ENCODE measurements around the gene SMARCC2.

The SMARCC2 gene

DNA sequence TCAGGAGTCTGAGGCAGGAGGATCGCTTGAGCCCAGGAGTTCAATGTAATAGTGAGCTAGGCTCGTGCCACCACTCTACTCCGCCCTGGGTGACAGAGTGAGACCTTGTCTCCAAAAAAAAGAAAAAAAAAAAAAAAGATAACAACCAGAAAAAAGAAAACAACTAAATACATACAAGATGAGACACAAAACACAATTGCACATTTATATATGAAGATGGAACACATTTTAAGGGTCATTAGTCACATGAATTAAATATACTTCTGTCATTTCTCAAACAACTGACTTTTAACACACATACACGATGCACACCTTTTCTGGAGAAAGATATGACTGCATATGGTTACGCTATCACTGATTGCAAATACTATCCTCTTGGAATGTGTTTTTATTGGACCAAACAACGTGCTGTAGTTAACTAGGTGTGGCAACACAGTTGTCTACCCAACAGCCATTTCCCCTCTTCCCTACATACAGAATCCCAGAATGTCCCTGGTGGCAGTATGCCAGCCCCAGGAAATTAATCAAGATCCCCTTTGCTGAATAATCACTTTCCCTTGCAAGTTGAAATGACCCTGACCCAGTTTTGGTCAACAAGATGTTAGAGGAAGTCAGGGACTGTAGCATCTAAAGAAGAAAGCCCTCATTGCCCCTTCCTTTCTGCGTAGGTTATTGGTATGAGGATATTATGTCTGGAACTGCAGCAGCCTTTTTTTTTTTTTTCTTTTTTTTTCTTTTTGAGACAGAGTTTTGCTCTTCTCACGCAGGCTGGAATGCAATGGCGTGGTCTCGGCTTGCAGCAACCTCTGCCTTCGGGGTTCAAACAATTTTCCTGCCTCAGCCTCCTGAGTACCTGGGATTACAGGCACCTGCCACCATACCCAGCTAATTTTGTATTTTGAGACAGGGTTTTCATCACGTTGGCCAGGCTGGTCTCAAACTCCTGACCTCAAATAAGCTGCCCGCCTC, 42.5 kb downstream of the SMARCC2 start:
- DNase-seq = no peak

DNA sequence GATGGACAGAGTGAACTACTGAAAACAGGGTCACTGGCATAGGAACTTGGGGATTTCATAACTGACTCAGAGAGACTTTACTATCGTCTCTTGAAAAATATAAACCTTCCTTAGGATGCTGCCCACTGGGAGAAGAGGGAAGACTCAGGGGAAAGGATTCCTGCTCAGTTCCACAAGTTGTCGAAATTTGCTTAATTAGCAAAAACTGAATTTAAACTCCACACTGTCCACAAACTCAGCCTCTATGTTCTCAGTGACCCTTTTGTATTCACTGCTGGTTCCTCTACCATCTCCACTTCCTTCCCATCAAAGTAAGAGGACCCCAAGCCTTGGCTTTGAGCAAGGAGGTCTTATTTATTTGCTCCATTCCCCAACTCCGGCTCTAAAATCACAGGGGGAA, 44.1 kb downstream of the SMARCC2 start:
- no peak for DNase-seq

GRCh38 chr12:56143870-56144269, 45.4 kb downstream of the SMARCC2 start:
- no peak for DNase-seq

DNA sequence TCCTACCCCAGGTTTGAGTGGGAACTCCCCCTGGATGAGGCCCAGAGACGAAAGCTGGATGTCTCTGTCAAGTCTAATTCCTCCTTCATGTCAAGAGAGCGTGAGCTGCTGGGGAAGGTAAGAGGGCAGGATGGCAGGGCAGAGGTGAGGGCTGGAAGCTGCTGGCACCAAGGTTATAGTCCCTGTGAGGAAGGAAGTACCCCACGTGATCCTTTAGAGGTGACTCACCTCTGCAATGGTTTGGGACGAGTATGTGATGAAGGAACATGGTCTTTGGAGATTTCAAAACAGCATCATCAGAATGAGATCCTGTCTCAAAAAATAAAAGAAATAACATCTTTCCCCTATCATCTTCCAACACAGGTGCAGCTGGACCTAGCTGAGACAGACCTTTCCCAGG, 46.1 kb downstream of the SMARCC2 start:
- no peak for DNase-seq

- no peak for DNase-seq
Measured at GRCh38 chr12:56141946-56142784, 47.1 kb downstream of the SMARCC2 start.

- DNase-seq = no peak
Measured at GRCh38 chr12:56137853-56138571, 51.3 kb downstream of the SMARCC2 start.

DNA sequence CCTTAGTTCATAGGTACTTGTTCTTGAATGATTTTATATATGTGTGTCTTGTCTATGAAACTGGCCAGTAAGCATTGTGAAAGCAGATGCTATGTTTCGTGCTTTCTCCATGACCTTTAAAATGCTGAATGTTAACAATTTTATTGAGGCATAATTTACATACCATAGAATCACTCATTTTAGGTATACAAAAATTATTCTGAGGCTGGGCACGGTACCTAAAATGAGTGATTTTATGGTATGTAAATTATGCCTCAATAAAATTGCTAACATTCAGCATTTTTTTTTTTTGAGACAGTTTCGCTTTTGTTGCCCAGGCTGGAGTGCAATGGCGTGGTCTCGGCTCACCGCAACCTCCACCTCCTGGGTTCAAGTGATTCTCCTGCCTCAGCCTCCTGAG, 54.4 kb downstream of the SMARCC2 start:
- no peak for DNase-seq

DNA sequence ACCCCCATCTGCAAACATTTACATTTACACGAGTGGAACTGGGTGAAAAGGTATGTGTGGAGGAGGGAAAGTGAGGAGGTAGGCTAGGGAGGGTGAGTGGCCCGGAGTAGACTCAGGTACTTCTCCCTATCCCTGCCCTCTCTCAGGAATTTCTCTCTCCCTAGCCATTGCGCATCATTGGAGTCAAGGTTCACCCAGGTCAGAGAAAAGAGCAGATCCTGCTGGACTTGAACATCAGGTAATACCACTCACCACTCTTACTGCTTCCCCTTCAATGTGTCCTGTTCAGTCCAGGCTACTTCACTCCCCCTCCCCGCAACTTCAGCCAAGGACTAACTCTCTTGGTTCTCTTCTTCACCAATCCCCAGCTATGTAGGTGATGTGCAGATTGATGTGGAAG, 58.4 kb downstream of the SMARCC2 start:
- DNase-seq = no peak

DNA sequence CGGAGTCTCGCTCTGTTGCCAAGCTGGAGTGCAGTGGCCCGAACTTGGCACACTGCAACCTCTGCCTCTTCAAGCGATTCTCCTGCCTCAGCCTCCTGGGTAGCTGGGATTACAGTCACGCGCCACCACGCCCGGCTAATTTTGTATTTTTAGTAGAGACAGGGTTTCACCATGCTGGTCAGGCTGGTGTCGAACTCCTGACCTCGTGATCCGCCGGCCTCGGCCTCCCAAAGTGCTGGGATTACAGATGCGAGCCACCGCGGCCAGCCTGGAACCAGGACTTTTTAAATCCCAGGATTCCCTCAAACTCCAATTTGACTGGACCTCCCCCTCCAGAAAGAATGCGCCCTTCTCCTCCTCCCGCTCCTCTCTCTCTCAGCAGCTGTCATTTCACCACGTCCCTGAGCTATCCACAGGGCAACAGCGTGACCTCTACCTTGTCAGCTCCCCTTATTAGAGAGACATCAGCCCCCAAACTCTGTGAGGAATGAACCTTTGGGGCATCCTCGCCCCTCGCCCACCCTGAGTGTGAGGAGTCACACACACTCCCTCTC, 59.3 kb downstream of the SMARCC2 start:
- DNase-seq = no peak

DNA sequence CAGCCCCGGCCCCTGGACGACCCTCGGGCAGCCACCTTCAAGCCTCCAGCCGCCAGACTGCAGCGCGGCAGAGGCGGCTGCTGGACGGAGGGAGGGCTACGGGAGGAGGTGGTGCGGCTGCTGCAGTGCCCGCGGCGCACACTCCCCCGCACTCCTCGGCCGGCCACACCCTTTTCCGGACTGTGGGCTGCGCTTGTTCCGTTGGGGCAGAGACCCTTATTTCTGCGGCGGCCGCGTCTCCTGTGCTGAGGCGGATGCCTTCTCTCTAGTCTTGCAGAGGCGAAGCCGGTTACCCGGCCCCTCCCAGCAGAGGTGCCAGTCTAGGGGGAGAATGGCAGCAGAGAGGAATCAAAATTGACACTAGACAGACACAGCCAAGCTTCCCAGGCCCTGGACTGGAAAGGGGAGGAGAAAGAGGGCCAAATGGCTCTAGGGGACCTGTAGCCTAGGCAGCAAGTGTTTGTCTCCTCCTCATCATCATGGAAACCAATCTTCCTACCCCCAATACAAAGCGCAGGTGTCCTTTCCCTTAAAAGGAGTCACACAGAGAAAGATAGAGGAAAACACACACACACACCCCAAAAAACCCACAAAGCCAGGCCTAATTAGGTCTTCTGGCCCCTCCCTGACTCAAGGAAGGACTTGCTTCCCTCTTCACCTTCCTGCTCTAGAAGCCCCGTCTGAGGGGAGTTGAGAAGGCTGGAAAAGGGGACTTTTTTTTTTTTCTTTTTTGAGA, 59.9 kb downstream of the SMARCC2 start:
- peak; percentile 34 for DNase-seq

DNA sequence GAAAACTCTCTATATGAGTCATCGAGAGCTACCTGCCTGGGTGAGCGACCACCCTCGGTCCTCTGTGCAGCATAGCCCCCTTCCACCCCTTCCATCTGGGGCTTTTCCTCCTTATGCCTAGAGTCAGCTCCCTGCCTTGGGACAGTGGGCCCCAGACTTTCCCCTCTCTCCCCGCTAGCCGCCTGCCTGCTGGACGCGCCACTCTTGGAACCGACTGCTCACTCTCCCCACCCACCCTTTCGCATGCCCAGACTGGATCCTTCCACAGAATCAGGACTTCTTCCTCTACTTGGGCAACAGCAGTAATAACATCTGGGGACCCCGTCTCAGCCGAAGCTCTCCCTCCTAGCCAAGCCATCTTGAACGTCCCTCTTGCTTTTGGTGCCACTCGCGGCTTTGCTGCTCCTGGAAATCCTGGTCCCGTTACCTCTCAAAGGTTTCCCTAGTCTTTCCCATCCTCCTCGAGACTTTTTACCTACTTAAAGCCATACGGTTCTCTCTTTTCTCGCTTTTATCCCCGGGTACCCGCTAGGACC, 60.5 kb downstream of the SMARCC2 start:
- no peak for DNase-seq

DNA sequence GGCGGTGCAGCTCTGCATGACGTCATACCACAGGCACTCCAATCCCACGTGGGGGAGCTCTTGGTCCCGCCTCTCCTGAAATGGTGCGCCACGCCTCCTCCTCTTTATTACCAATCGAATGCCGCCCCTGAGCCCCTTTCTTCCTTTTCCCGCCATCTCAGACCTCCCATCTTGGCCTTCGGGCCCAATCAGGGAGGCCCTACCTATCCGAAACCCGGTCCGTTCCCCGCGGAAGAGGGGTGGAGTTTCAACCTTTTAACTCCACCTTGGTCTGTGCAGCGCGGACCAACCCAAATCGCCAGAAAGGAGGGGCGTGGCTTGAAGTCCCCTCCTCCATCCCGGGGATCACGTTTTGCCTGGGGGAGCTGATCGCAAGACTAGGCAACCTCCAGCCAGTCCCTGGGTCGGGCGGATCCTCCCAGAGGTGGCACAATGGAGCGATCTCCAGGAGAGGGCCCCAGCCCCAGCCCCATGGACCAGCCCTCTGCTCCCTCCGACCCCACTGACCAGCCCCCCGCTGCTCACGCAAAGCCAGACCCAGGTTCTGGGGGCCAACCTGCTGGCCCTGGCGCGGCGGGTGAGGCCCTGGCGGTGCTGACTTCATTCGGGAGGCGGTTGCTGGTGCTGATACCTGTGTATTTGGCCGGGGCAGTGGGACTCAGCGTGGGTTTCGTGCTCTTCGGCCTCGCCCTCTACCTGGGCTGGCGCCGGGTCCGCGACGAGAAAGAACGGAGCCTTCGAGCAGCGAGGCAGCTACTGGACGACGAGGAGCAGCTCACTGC, 61.2 kb downstream of the SMARCC2 start, which contains the start of gene ESYT1:
TSS of gene ESYT1 (plus strand) at position 380 of the 782 bp plus-strand sequence. CDS start at position 433, 53 bp downstream.
- DNase-seq = peak; percentile 97

GRCh38 chr12:56127485-56127887, 61.8 kb downstream of the SMARCC2 start:
- no peak for DNase-seq

DNA sequence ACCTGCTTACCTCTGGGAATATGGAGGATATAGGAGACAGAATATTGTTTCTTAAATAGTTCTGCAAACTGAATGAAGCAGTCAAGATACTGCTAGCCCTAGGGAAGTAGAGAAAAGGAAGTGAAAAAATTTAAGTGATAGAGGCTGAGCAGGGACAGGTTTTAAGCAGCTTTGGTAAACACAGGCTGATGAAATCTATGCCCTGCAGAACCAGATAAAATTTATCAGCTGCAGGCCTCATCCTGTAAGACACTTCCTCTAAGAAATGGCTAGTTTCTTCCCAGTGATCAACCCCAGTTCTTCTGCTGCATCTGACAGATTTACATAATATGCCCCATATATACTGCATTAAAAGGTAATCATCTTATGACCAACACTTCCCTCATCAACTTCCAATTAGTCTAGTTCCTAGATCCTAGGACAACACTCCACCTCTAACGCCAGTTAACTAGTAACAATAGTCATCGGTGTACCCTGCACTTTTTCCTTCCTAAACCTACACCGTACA, 62.5 kb downstream of the SMARCC2 start:
- DNase-seq = no peak

- DNase-seq = no peak
Measured at GRCh38 chr12:56124133-56124532, 65.2 kb downstream of the SMARCC2 start.

DNA sequence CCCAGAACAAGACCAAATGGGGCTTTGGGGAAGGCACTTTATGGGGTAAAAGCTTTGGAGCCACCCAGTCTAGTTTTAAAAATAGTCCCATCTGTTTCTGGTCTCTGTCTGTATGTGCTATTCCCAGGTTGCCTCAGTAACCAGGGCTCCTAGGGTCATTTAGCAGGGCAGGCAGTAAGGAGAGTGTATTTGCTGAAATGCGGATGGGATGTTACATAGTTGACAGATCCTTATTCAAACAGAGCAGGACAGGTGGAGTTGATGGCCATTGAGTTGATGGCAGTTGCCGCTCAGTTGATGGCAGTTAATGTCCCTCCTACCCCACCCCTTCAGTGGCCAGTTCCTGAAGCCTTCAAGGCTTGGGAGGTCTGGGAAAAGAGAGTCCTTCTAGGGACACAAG, 66.6 kb downstream of the SMARCC2 start:
- DNase-seq = no peak

- no peak for DNase-seq
Measured at GRCh38 chr12:56121204-56121870, 67.9 kb downstream of the SMARCC2 start.

- DNase-seq = no peak
Measured at GRCh38 chr12:56120158-56120846, 69.0 kb downstream of the SMARCC2 start.

GRCh38 chr12:56119361-56119796, 69.9 kb downstream of the SMARCC2 start:
- peak; percentile 61 for DNase-seq
